H9 (cell line): Measurements from ENCODE around the gene LMTK3. TPM values are rescaled to one million over a fixed set of nuclear protein-coding genes. Genes with fewer than 3 reads are reported as not detected.

Experiments
- DNase-seq: peaks from one replicate; pipeline ENCODE4 v3.0.0-alpha.2; 2017
- H2AFZ ChIP-seq: one replicate; pipeline ENCODE4 v1.6.1; 2013; ENCODE audit warnings: mild to moderate bottlenecking, low read length, control low read depth, moderate library complexity
- H2AK5ac ChIP-seq: 2 replicates; pipeline ENCODE4 v1.6.1; 2013; ENCODE audit warnings: low read length, control low read depth, mixed read lengths; ENCODE audit not compliant: insufficient read length
- H2BK120ac ChIP-seq: one replicate; pipeline ENCODE4 v1.6.1; 2013; ENCODE audit warnings: low read depth, mild to moderate bottlenecking, low read length, control low read depth, inconsistent platforms; ENCODE audit not compliant: poor library complexity, severe bottlenecking
- H2BK12ac ChIP-seq: 2 replicates; pipeline ENCODE4 v1.6.1; 2013; ENCODE audit warnings: low read length, control low read depth, mixed read lengths, low read depth; ENCODE audit not compliant: insufficient read length
- H2BK15ac ChIP-seq: 2 replicates; pipeline ENCODE4 v1.6.1; 2013; ENCODE audit warnings: low read depth, low read length, control low read depth
- H2BK20ac ChIP-seq: one replicate; pipeline ENCODE4 v1.6.1; 2013; ENCODE audit warnings: low read depth, mild to moderate bottlenecking, low read length, control low read depth, inconsistent platforms; ENCODE audit not compliant: poor library complexity, severe bottlenecking
- H2BK5ac ChIP-seq: 2 replicates; pipeline ENCODE4 v1.6.1; 2013; ENCODE audit warnings: low read length, control low read depth, mixed read lengths; ENCODE audit not compliant: insufficient read length
- H3K14ac ChIP-seq: 2 replicates; pipeline ENCODE4 v1.6.1; 2013; ENCODE audit warnings: low read length, control low read depth; ENCODE audit not compliant: insufficient read depth
- H3K18ac ChIP-seq: 2 replicates; pipeline ENCODE4 v1.6.1; 2013; ENCODE audit warnings: low read depth, mild to moderate bottlenecking, mixed read lengths, low read length, control low read depth; ENCODE audit not compliant: insufficient read length
- H3K23ac ChIP-seq: 2 replicates; pipeline ENCODE4 v1.6.1; 2013; ENCODE audit warnings: low read length, control low read depth, mixed read lengths, low read depth; ENCODE audit not compliant: insufficient read length
- H3K23me2 ChIP-seq: 2 replicates; pipeline ENCODE4 v1.6.1; 2013; ENCODE audit warnings: low read depth, mild to moderate bottlenecking, mixed read lengths, low read length, control low read depth; ENCODE audit not compliant: insufficient read length, poor library complexity, severe bottlenecking
- H3K27ac ChIP-seq: 2 replicates; pipeline ENCODE4 v1.5.1; 2013; ENCODE audit warnings: low read length, control low read depth, mixed read lengths, low read depth; ENCODE audit not compliant: insufficient read length
- H3K27me3 ChIP-seq: 2 replicates; pipeline ENCODE4 v1.6.1; 2013; ENCODE audit warnings: low read length, control low read depth, inconsistent platforms; ENCODE audit not compliant: insufficient read depth
- H3K4ac ChIP-seq: 2 replicates; pipeline ENCODE4 v1.6.1; 2013; ENCODE audit warnings: low read depth, mild to moderate bottlenecking, control low read depth, inconsistent platforms, low read length, moderate library complexity
- H3K4me1 ChIP-seq: 2 replicates; pipeline ENCODE4 v1.6.1; 2013; ENCODE audit warnings: low read length, control low read depth, inconsistent platforms; ENCODE audit not compliant: insufficient read depth
- H3K4me2 ChIP-seq: 2 replicates; pipeline ENCODE4 v1.6.1; 2013; ENCODE audit warnings: low read length, control low read depth, mixed read lengths; ENCODE audit not compliant: insufficient read length, insufficient read depth
- H3K56ac ChIP-seq: 2 replicates; pipeline ENCODE4 v1.6.1; 2013; ENCODE audit warnings: low read depth, mild to moderate bottlenecking, mixed read lengths, low read length, control low read depth; ENCODE audit not compliant: insufficient read length
- H3K79me1 ChIP-seq: 2 replicates; pipeline ENCODE4 v1.6.1; 2013; ENCODE audit warnings: low read depth, mild to moderate bottlenecking, moderate library complexity, low read length, control low read depth, inconsistent platforms; ENCODE audit not compliant: insufficient read depth, poor library complexity, severe bottlenecking
- H3K79me2 ChIP-seq: 2 replicates; pipeline ENCODE4 v1.6.1; 2013; ENCODE audit warnings: low read length, control low read depth, inconsistent platforms; ENCODE audit not compliant: insufficient read depth
- H3K9ac ChIP-seq: 2 replicates; pipeline ENCODE4 v1.6.1; 2013; ENCODE audit warnings: low read length, control low read depth, mixed read lengths; ENCODE audit not compliant: insufficient read length; ENCODE audit errors: extremely low read depth
- H3K9me3 ChIP-seq: one replicate; pipeline ENCODE4 v1.6.1; 2013; ENCODE audit warnings: low read depth, low read length, inconsistent platforms; ENCODE audit not compliant: control insufficient read depth
- H3T11ph ChIP-seq: one replicate; pipeline ENCODE4 v1.6.1; 2013; ENCODE audit warnings: mild to moderate bottlenecking, low read length, control low read depth, inconsistent platforms
- H4K20me1 ChIP-seq: one replicate; pipeline ENCODE4 v1.6.1; 2013; ENCODE audit not compliant: control insufficient read depth, insufficient read length, insufficient read depth
- H4K5ac ChIP-seq: 2 replicates; pipeline ENCODE4 v1.6.1; 2013; ENCODE audit warnings: low read depth, mild to moderate bottlenecking, mixed read lengths, low read length, control low read depth; ENCODE audit not compliant: insufficient read length
- H4K8ac ChIP-seq: replicated peaks from 2 replicates; pipeline ENCODE4 v1.6.1; 2013; ENCODE audit warnings: low read length, control low read depth, mixed read lengths, low read depth; ENCODE audit not compliant: insufficient read length
- H4K91ac ChIP-seq: 2 replicates; pipeline ENCODE4 v1.6.1; 2013; ENCODE audit warnings: low read depth, mild to moderate bottlenecking, moderate library complexity, mixed read lengths, low read length, control low read depth; ENCODE audit not compliant: insufficient read length
- H3K27ac Mint-ChIP-seq, 3 experiments: 2 replicates in 2 of 3; 3 replicates in 1 of 3; pipeline ENCODE4 v1.8.0; 2020 to 2021; ENCODE audit warnings: mixed read lengths in 3 of 3, mild to moderate bottlenecking in 1 of 3, moderate library complexity in 1 of 3
- H3K27me3 Mint-ChIP-seq: 2 replicates; pipeline ENCODE4 v1.8.0; 2021; ENCODE audit warnings: low read depth, mild to moderate bottlenecking, moderate library complexity, mixed read lengths
- H3K36me3 Mint-ChIP-seq, 3 experiments: 2 replicates in 2 of 3; 3 replicates in 1 of 3; pipeline ENCODE4 v1.8.0; 2020 to 2021; ENCODE audit warnings: low read depth in 3 of 3, mixed read lengths in 3 of 3; ENCODE audit not compliant: insufficient read depth in 1 of 3
- H3K4me1 Mint-ChIP-seq, 2 experiments: 2 replicates each; pipeline ENCODE4 v1.8.0; 2020; ENCODE audit warnings: mixed read lengths in 2 of 2
- H3K4me3 Mint-ChIP-seq, 2 experiments: 2 replicates in 1 of 2; 3 replicates in 1 of 2; pipeline ENCODE4 v1.8.0; 2020 to 2021; ENCODE audit warnings: mild to moderate bottlenecking in 2 of 2, mixed read lengths in 2 of 2, moderate library complexity in 1 of 2
- H3K9me3 Mint-ChIP-seq, 2 experiments: 2 replicates in 1 of 2; 3 replicates in 1 of 2; pipeline ENCODE4 v1.8.0; 2020; ENCODE audit warnings: mild to moderate bottlenecking in 2 of 2, mixed read lengths in 2 of 2, moderate library complexity in 1 of 2
- WGBS: extraction: QIAGEN DNeasy Blood & Tissue Kit; methylation state at CpG from one replicate; pipeline ENCODE4 v1.1.7; 2013; ENCODE audit warnings: missing lambda C conversion rate, low lambda C conversion rate, mixed read lengths; ENCODE audit not compliant: insufficient read length; ENCODE audit errors: extremely low coverage; 5-methylcytosine and 5-hydroxymethylcytosine counted together
- total RNA-seq: library from RNA; stranded (reverse); gene quantifications from 2 replicates; pipeline ENCODE4 v1.2.1, GENCODE V29; 2021
- TF ChIP-seq, protein P1 (sequence below): fragments of 200-600 bp; sonication (generic); conservative IDR thresholded peaks from 3 replicates; pipeline ENCODE4 v1.8.0; 2021; ENCODE audit warnings: antibody characterized with exemption, mild to moderate bottlenecking

Gene LMTK3
- total RNA-seq, 1 experiment from 2014 or later, result 14.4 TPM

GRCh38 chr19:48530066-48530720 is 18.6 kb upstream of the LMTK3 start:
- Histone ChIP-seq H3K23ac (no peak overlapping the region), H2BK12ac (no peak overlapping the region), H2BK15ac (no peak overlapping the region), H2BK20ac (no peak overlapping the region), H3K56ac (no peak overlapping the region), H2BK120ac (no peak overlapping the region), H4K91ac (no peak overlapping the region), H3K14ac (no peak overlapping the region), H2AK5ac (no peak overlapping the region), H2BK5ac (no peak overlapping the region), H3K79me1 (no peaks in the 10 kb centered on the region), H2AFZ (no peak overlapping the region), H3K27ac (no peak overlapping the region), H3K4ac (no peak overlapping the region), H3T11ph (no peak overlapping the region), H4K8ac (no peak overlapping the region), H3K23me2 (no peaks in the 10 kb centered on the region), H4K20me1 (no peaks in the 10 kb centered on the region), H4K5ac (no peak overlapping the region), H3K4me1 (no peaks in the 10 kb centered on the region; the same call in 1 of the 2 replicates), H3K79me2 (no peaks in the 10 kb centered on the region), H3K9me3 (no peaks in the 10 kb centered on the region), H3K9ac (no peak overlapping the region), H3K4me2 (no peak overlapping the region), H3K18ac (no peak overlapping the region), H3K27me3 (no peaks in the 10 kb centered on the region)
- no CpG with 5 or more reads among the region's 20 CpGs for WGBS
- DNase-seq, result no peak
- Mint-ChIP-seq H3K4me1 (peaks cover 3 to 9% of the 10 kb centered on the region in 2 experiments), H3K36me3 (peaks cover 14 to 31% (median 18%) of the 10 kb centered on the region in 3 experiments), H3K4me3 (no peak overlapping the region), H3K27me3 (peaks cover 1% of the 10 kb centered on the region; the same call in 1 of the 2 replicates), H3K27ac (0 out of 7 replicates have a peak overlapping the region, but pooled peaks of 1 of the 3 experiments have one; percentile 2), H3K9me3 (peaks cover 32 to 34% of the 10 kb centered on the region in 2 experiments)
- TF ChIP-seq, protein P1, sequence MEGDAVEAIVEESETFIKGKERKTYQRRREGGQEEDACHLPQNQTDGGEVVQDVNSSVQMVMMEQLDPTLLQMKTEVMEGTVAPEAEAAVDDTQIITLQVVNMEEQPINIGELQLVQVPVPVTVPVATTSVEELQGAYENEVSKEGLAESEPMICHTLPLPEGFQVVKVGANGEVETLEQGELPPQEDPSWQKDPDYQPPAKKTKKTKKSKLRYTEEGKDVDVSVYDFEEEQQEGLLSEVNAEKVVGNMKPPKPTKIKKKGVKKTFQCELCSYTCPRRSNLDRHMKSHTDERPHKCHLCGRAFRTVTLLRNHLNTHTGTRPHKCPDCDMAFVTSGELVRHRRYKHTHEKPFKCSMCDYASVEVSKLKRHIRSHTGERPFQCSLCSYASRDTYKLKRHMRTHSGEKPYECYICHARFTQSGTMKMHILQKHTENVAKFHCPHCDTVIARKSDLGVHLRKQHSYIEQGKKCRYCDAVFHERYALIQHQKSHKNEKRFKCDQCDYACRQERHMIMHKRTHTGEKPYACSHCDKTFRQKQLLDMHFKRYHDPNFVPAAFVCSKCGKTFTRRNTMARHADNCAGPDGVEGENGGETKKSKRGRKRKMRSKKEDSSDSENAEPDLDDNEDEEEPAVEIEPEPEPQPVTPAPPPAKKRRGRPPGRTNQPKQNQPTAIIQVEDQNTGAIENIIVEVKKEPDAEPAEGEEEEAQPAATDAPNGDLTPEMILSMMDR, result no peak
